Cardiac muscle cell (in vitro differentiated cells and primary cell): ENCODE data around the gene CES2. TPM values are rescaled to one million over a fixed set of nuclear protein-coding genes. Genes with fewer than 3 reads are reported as not detected.
A peak's percentile ranks its signal among the peaks of the same experiment; 100 is the strongest.

Source experiments
- DNase-seq, 2 donors: peaks; one replicate each; pipeline versions ENCODE4 v3.0.0 to v3.0.0-alpha.2; 2010 to 2017; ENCODE audit warnings: low read depth in 1 of 2, low spot score in 1 of 2
- H3K27ac ChIP-seq: fragments of 200-600 bp; sonication (generic); 2 replicates; pipeline ENCODE4 v1.5.1; 2016
- H3K27me3 ChIP-seq: fragments of 200-600 bp; sonication (generic); 2 replicates; pipeline ENCODE4 v1.6.0; 2016; ENCODE audit warnings: control low read depth
- H3K36me3 ChIP-seq: fragments of 200-600 bp; sonication (generic); 2 replicates; pipeline ENCODE4 v1.5.1; 2016; ENCODE audit warnings: control low read depth
- H3K4me1 ChIP-seq: fragments of 200-600 bp; sonication (generic); 2 replicates; pipeline ENCODE4 v1.8.1; 2017; ENCODE audit warnings: low read depth, mild to moderate bottlenecking, mixed run types
- H3K4me3 ChIP-seq: fragments of 200-600 bp; sonication (generic); 2 replicates; pipeline ENCODE4 v1.5.1; 2016; ENCODE audit warnings: mild to moderate bottlenecking
- H3K9me3 ChIP-seq: fragments of 200-600 bp; sonication (generic); 2 replicates; pipeline ENCODE4 v1.5.1; 2017; ENCODE audit warnings: low read depth, mild to moderate bottlenecking, control low read depth
- polyA plus RNA-seq: library from polyadenylated mRNA; unstranded; fragments of >200 nt; fragmentation: Nextera tagmentation; extraction: Ambion mirVana; gene quantifications from 2 replicates; pipeline ENCODE4 v1.2.1, GENCODE V29; 2016
- total RNA-seq: library from RNA; depleted of rRNA; stranded (reverse); fragments of >200 nt; gene quantifications from 2 replicates; pipeline ENCODE4 v1.2.3, GENCODE V29; 2016
- TF ChIP-seq, protein P1 (sequence below): IDR thresholded peaks from 2 replicates; pipeline ENCODE4 v1.5.1; 2012; ENCODE audit warnings: low read depth, mild to moderate bottlenecking, low read length

Gene CES2
- total and polyA plus RNA-seq, 2 experiments from 2014 or later: 69.1 to 84.2 TPM

DNA sequence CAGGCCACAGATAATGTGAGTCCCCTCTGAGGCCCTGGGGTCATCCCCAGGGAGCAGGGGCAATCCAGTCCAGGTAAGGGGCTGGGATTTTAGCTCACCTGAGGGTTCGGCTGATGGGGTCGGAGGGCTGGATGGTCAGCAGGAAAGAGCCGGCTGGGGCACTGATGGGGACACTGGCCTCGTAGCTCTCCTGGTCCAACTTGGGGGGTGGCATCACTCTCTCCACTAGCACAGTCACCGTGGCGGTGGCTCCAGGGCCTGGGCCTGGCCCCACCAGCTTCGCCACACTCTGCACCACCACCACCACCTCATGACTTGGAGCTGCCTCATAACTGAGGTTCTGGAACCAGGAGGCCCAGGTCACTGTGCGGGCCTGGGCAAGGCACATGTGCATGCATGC lies 23.5 kb upstream of the CES2 start:
- Histone ChIP-seq H3K9me3 (no peaks in the 10 kb centered on the region), H3K4me3 (no peak overlapping the region), H3K27ac (no peak overlapping the region), H3K36me3 (no peaks in the 10 kb centered on the region), H3K27me3 (no peaks in the 10 kb centered on the region), H3K4me1 (peaks cover 4% of the 10 kb centered on the region)
- TF ChIP-seq, protein P1, sequence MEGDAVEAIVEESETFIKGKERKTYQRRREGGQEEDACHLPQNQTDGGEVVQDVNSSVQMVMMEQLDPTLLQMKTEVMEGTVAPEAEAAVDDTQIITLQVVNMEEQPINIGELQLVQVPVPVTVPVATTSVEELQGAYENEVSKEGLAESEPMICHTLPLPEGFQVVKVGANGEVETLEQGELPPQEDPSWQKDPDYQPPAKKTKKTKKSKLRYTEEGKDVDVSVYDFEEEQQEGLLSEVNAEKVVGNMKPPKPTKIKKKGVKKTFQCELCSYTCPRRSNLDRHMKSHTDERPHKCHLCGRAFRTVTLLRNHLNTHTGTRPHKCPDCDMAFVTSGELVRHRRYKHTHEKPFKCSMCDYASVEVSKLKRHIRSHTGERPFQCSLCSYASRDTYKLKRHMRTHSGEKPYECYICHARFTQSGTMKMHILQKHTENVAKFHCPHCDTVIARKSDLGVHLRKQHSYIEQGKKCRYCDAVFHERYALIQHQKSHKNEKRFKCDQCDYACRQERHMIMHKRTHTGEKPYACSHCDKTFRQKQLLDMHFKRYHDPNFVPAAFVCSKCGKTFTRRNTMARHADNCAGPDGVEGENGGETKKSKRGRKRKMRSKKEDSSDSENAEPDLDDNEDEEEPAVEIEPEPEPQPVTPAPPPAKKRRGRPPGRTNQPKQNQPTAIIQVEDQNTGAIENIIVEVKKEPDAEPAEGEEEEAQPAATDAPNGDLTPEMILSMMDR: no peak
- DNase-seq: no peak

DNA sequence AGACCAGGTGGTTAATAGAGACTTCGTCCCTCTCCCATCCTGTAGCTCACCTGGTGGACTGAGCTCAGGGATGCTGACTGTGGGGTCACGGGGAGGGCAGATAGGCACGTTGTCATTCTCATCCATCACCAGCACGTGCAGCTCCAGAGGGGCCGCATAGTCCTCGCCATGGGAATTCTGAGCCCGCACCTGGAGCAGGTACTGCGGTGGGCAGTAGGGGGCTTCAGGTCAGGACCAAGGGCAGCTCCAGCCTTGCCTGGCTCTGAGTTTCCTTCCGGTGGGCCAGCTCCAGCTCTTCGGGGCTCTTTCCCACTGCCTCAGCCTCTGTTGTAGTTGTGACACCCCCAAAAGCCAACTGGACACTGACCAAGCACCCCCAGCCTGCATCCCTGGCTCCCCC lies 22.2 kb upstream of the CES2 start:
- Histone ChIP-seq H3K36me3 (no peaks in the 10 kb centered on the region), H3K27me3 (no peaks in the 10 kb centered on the region), H3K4me1 (no peaks in the 10 kb centered on the region), H3K27ac (no peak overlapping the region), H3K4me3 (no peak overlapping the region), H3K9me3 (no peaks in the 10 kb centered on the region)
- DNase-seq: peak in 1 of 2 donors; percentile 65
- TF ChIP-seq, protein P1: no peak

GRCh38 chr16:66913711-66914110 lies 21.6 kb upstream of the CES2 start:
- H3K27ac ChIP-seq: no peak overlapping the region
- H3K4me3 ChIP-seq: no peak overlapping the region
- H3K27me3 ChIP-seq: no peaks in the 10 kb centered on the region
- H3K36me3 ChIP-seq: no peaks in the 10 kb centered on the region
- DNase-seq: no peak
- TF ChIP-seq, protein P1: no peak
- peaks cover 1% of the 10 kb centered on the region for H3K4me1 ChIP-seq
- no peaks in the 10 kb centered on the region for H3K9me3 ChIP-seq

- peaks cover 8% of the 10 kb centered on the region for H3K4me1 ChIP-seq
- H3K4me3 ChIP-seq: no peak overlapping the region
- no peaks in the 10 kb centered on the region for H3K27me3 ChIP-seq
- no peaks in the 10 kb centered on the region for H3K36me3 ChIP-seq
- no peak for DNase-seq
- TF ChIP-seq, protein P1: no peak
- no peak overlapping the region for H3K27ac ChIP-seq
- no peaks in the 10 kb centered on the region for H3K9me3 ChIP-seq
These were observed 20.8 kb upstream of the CES2 start for GRCh38 chr16:66914541-66914940.

GRCh38 chr16:66915041-66915440 lies 20.3 kb upstream of the CES2 start:
- H3K36me3 ChIP-seq: no peaks in the 10 kb centered on the region
- no peaks in the 10 kb centered on the region for H3K9me3 ChIP-seq
- peaks cover 13% of the 10 kb centered on the region for H3K4me1 ChIP-seq
- TF ChIP-seq, protein P1: no peak
- no peaks in the 10 kb centered on the region for H3K27me3 ChIP-seq
- DNase-seq: no peak
- H3K4me3 ChIP-seq: no peak overlapping the region
- H3K27ac ChIP-seq: no peak overlapping the region

GRCh38 chr16:66916518-66916917 lies 18.8 kb upstream of the CES2 start:
- no peak overlapping the region for H3K27ac ChIP-seq
- peaks cover 19% of the 10 kb centered on the region for H3K4me1 ChIP-seq
- DNase-seq: no peak
- H3K9me3 ChIP-seq: no peaks in the 10 kb centered on the region
- no peaks in the 10 kb centered on the region for H3K36me3 ChIP-seq
- no peak overlapping the region for H3K4me3 ChIP-seq
- TF ChIP-seq, protein P1: no peak
- no peaks in the 10 kb centered on the region for H3K27me3 ChIP-seq
